ENCODE results near the gene RNASE13.
A peak's percentile ranks its signal among the peaks of the same experiment; 100 is the strongest.

The RNASE13 gene

GRCh38 chr14:21034707-21035106 lies at the start of gene RNASE13:
Gene RNASE13, minus strand, starts transcription at chr14:21034807. Its CDS starts 519 bp downstream, at chr14:21034288.
- no peak for DNase-seq

- no peak for DNase-seq
Measured at GRCh38 chr14:21084396-21084795, 49.8 kb upstream of the RNASE13 start.

GRCh38 chr14:21083565-21084325 lies 49.1 kb upstream of the RNASE13 start:
- no peak for DNase-seq

GRCh38 chr14:21081521-21082142 lies 47.0 kb upstream of the RNASE13 start:
- no peak for DNase-seq

- no peak for DNase-seq
Measured at GRCh38 chr14:21078726-21079125, 44.1 kb upstream of the RNASE13 start.

GRCh38 chr14:21078287-21078686 lies 43.7 kb upstream of the RNASE13 start:
- DNase-seq, result no peak

GRCh38 chr14:21077672-21078071 lies 43.1 kb upstream of the RNASE13 start:
- DNase-seq, result no peak

GRCh38 chr14:21075719-21076437 lies 41.3 kb upstream of the RNASE13 start:
- no peak for DNase-seq

GRCh38 chr14:21074398-21075272 lies 40.0 kb upstream of the RNASE13 start:
- DNase-seq, result no peak

- DNase-seq, result no peak
Measured at GRCh38 chr14:21073921-21074320, 39.3 kb upstream of the RNASE13 start.

GRCh38 chr14:21072781-21073339 lies 38.3 kb upstream of the RNASE13 start:
- DNase-seq, result no peak

GRCh38 chr14:21072031-21072473 lies 37.4 kb upstream of the RNASE13 start:
- no peak for DNase-seq

- DNase-seq, result peak; percentile 69
Measured at GRCh38 chr14:21071225-21072030, 36.8 kb upstream of the RNASE13 start.

GRCh38 chr14:21070610-21071224 lies 36.1 kb upstream of the RNASE13 start:
- no peak for DNase-seq

- peak; percentile 50 for DNase-seq
Measured at GRCh38 chr14:21070083-21070609, 35.5 kb upstream of the RNASE13 start, which contains the start of gene ARHGEF40. Gene ARHGEF40, plus strand, starts transcription at chr14:21070304. Its CDS starts 93 bp downstream, at chr14:21070397.

GRCh38 chr14:21069388-21070082 lies 34.9 kb upstream of the RNASE13 start:
- DNase-seq, result peak; percentile 50

- DNase-seq, result peak; percentile 85
Measured at GRCh38 chr14:21068521-21069387, 34.1 kb upstream of the RNASE13 start.

GRCh38 chr14:21066882-21067502 lies 32.4 kb upstream of the RNASE13 start:
- DNase-seq, result no peak
